ENCODE results near the gene RPS21.
"Not testable (repeated sequence)": the region's sequence is repeated elsewhere in the genome, so short reads cannot be mapped to it uniquely, and the experiment has no call there.

The RPS21 gene

GRCh38 chr20:62413025-62413570 is 26.2 kb downstream of the RPS21 start:
- DNase-seq: no peak

- no peak for DNase-seq
These were observed 27.1 kb downstream of the RPS21 start for GRCh38 chr20:62413896-62414481.

GRCh38 chr20:62415354-62416111 is 28.6 kb downstream of the RPS21 start:
- no peak for DNase-seq

GRCh38 chr20:62416651-62417637 is 30.0 kb downstream of the RPS21 start:
- DNase-seq: no peak

- no peak for DNase-seq
These were observed 31.2 kb downstream of the RPS21 start for GRCh38 chr20:62417981-62418708.

GRCh38 chr20:62418709-62419487 is 32.0 kb downstream of the RPS21 start:
- DNase-seq: no peak

- no peak for DNase-seq
These were observed 32.9 kb downstream of the RPS21 start for GRCh38 chr20:62419759-62420158.

GRCh38 chr20:62420846-62421715 is 34.2 kb downstream of the RPS21 start:
- no peak for DNase-seq

GRCh38 chr20:62421716-62421990 is 34.8 kb downstream of the RPS21 start:
- no peak for DNase-seq

- no peak for DNase-seq
These were observed 35.9 kb downstream of the RPS21 start for GRCh38 chr20:62422636-62423325.

GRCh38 chr20:62423326-62423706 is 36.4 kb downstream of the RPS21 start:
- no peak for DNase-seq

GRCh38 chr20:62424249-62425107 is 37.6 kb downstream of the RPS21 start:
- DNase-seq: no peak

GRCh38 chr20:62425281-62426058 is 38.6 kb downstream of the RPS21 start:
- no peak for DNase-seq

GRCh38 chr20:62426059-62426348 is 39.1 kb downstream of the RPS21 start:
- not testable (repeated sequence) for DNase-seq

- no peak for DNase-seq
These were observed 39.8 kb downstream of the RPS21 start for GRCh38 chr20:62426699-62427131.

- DNase-seq: no peak
These were observed 40.5 kb downstream of the RPS21 start, which contains the start of gene RBBP8NL for GRCh38 chr20:62427172-62428001. RBBP8NL (minus strand) TSS chr20:62427539; CDS start chr20:62419647, 7,892 bp downstream.

GRCh38 chr20:62428002-62428372 is 41.1 kb downstream of the RPS21 start:
- DNase-seq: no peak
